NK-92 treated with Interleukin-12 subunit alpha and Interleukin-12 subunit beta, amount 100 ng/mL, for 24 hours (cell line): ENCODE measurements around the gene SLC11A1.

Experiments used
- DNase-seq: peaks from one replicate; lab custom pipeline; 2025; lab: John Stamatoyannopoulos, UW

SLC11A1 gene

DNA sequence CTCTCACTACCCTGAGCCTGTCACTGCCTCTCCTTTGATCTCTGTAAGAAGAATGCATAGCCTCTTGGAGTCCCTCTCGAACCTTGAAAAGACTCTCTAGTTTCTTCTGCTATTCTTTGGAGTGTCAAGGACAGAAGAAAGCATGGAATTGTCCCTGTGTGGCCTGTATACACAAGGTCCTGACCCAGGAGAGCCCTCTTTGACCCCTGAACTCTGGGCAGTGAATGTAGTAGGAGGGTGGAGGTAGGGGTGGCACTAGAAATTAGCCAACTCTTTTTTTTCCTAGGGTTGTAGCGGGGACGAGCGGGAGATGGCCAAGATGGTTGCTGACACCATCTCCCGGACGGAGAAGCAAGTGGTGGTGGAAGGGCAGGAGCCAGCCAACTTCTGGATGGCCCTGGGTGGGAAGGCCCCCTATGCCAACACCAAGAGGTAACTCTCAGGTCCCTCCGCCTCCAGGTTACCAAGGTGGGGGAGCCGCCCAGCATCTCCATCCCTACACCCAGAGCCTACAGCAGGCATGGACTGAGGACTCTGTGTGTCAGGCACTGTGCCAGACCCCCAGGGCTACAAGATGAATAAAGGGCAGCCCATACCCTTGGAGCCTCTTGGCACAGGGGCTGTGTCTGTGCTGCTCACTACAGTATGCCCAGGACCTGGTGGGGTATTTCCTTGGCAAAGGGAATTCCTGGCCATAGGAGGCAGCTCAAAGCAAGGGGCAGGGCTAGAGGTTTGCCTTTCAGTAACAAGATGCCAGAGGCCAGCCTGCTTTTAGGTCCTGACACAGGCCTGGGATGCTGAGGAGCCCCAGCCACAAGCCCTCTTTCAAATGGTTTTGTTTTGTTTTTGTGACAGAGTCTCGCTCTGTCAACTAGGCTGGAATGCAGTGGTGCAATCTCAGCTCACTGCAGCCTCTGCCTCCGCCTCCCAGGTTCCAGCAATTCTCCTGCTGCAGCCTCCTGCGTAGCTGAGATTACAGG, 53.2 kb downstream of the SLC11A1 start:
- no peak for DNase-seq

DNA sequence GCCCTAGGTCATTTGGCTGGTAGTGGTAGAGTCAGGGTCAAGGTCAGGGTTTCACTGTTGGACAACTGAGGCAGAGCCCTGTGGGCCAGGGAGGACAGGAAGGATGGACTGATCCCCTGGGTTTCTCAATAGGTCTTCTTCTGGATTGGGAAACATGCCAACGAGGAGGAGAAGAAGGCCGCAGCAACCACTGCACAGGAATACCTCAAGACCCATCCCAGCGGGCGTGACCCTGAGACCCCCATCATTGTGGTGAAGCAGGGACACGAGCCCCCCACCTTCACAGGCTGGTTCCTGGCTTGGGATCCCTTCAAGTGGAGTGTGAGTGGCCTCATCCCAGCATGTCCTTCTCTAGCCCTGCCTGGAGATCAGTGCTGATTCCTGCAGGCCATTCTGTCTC, 54.9 kb downstream of the SLC11A1 start:
- DNase-seq: no peak

DNA sequence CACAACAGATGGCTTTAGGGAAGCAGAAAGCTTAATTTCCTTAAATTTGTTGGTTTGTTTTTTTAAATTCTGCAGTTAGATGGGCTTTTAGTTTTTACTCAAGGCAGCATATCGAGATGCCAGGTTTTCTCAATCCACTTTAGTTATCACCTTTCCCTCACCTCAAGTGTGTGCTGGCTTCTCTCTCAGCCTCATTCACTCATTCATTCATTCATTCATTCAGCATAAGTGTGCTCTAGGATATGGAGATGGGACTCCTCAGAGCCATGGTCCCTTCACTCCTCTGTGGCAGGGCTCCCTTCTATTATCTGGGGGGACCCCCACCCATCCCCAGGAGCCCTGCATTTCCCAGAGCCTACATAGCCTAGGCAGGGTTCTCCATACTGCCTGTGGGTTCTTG, 55.9 kb downstream of the SLC11A1 start:
- no peak for DNase-seq

DNA sequence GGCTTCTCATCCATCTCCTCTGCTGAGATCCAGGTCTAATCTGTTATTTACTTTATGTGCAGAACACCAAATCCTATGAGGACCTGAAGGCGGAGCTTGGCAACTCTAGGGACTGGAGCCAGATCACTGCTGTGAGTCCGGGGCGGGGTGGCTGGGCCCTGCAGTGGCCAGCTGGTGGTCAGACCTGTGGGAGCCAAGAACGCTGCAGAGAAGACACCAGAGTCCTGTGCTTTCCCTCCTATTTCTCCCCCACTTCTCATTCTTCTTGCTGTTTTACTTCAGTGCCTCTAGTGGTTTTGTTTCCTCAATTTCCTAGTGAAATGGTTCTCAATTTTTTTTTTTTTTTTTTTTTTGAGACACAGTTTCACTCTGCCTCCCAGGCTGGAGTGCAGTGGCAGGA, 56.5 kb downstream of the SLC11A1 start:
- no peak for DNase-seq

DNA sequence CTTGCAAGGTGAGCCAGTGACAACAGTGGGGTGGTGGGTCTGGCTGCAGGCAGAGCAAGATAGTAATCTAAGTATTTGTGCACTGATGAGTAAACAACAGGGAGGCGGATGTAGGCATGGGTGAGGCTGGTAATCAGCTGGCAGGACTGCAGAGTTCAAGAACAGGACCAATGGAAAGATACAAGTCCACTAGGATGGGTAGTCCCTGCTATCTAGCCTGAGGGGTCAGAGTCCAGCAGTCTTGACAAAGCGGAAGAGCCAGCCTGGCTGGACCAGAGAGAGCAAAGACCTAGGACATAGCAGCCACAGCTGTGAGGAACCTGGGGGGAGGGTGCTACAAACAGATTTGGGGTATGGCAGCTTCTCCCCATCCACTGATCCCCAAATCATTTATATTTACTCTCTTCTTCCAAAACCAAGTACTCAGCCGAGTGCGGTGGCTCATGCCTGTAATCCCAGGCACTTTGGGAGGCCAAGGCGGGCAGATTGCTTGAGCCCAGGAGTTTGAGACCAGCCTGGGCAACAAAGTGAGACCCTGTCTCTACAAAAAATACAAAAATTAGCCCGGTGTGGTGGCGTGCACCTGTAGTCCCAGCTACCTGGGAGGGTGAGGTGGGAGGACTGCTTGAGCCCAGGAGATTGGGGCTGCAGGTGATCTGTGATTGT, 62.8 kb downstream of the SLC11A1 start:
- no peak for DNase-seq

DNA sequence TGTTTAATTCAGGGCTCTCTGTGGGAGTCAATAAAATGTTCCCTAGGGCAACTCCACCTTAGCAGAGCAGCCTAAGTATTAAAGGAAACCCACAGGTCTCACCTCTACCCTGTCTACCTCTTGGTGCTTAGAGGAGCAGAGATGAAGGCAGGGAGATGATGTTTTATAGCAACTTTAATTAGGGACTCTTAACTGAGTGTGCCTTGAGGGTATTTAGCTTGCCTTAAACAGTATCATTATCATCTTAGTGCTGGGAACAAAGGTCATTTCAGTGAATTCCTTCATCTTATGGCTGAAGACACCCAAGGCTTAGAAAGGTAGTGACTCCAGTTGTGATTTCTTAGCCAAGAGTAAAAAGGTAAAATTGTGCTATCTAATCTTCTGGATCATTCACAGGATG, 63.5 kb downstream of the SLC11A1 start:
- no peak for DNase-seq
